T-cell (primary cell): ENCODE results near the gene OR2AK2. TPM values are rescaled to one million over a fixed set of nuclear protein-coding genes. Genes with fewer than 3 reads are reported as not detected.

Source experiments
- ATAC-seq, 4 experiments: fragments of 200-7000 bp in 3 of 4; fragments of 150-1000 bp in 1 of 4; cut with Tn5 transposase; replicated peaks in 1 of 4; 1 replicate in 3 of 4; 2 replicates in 1 of 4; pipeline ENCODE4 v1.10.0; 2021; ENCODE audit warnings: moderate library complexity in 3 of 4, mild to moderate bottlenecking in 2 of 4, moderate number of reproducible peaks in 1 of 4
- CTCF ChIA-PET, 2 donors: fragments of 300-600 bp; sonication (Branson Sonifier 250); formaldehyde crosslinking; loops; one replicate each; lab custom pipeline; 2022; ENCODE audit warnings: antibody characterized with exemption in 2 of 2; lab: Charles Lee
- POLR2A ChIA-PET, 2 donors: fragments of 300-600 bp; sonication (Branson Sonifier 250); formaldehyde crosslinking; loops; one replicate each; lab custom pipeline; 2022; ENCODE audit warnings: antibody characterized with exemption in 2 of 2; lab: Charles Lee
- DNase-seq, 35 experiments: peaks; one replicate each; pipeline versions ENCODE4 v3.0.0 to v3.0.0-alpha.2; 2013 to 2023
- H3K27ac ChIP-seq: one replicate; pipeline ENCODE4 v1.5.1; 2013; ENCODE audit warnings: low read length
- H3K27me3 ChIP-seq, 2 experiments: replicated peaks in 1 of 2; 1 replicate in 1 of 2; 2 replicates in 1 of 2; pipeline versions ENCODE4 v1.6.1 to v1.7.0; 2013; ENCODE audit warnings: low read length in 1 of 2, mixed read lengths in 1 of 2; ENCODE audit not compliant: control insufficient read depth in 2 of 2, insufficient read depth in 2 of 2; ENCODE audit errors: extremely low read depth in 1 of 2
- H3K36me3 ChIP-seq, 2 donors: 1 replicate in 1 of 2; 2 replicates in 1 of 2; pipeline versions ENCODE4 v1.6.1 to v1.7.0; 2013; ENCODE audit warnings: low read length in 1 of 2; ENCODE audit not compliant: control insufficient read depth in 2 of 2, insufficient read depth in 1 of 2; ENCODE audit errors: extremely low read depth in 1 of 2
- H3K4me1 ChIP-seq, 2 experiments: 1 replicate in 1 of 2; 2 replicates in 1 of 2; pipeline versions ENCODE4 v1.6.1 to v1.7.0; 2013; ENCODE audit warnings: low read length in 2 of 2, mixed read lengths in 1 of 2; ENCODE audit not compliant: insufficient read depth in 2 of 2, control insufficient read depth in 1 of 2; ENCODE audit errors: extremely low read depth in 1 of 2
- H3K4me3 ChIP-seq, 2 donors: 1 replicate in 1 of 2; 2 replicates in 1 of 2; pipeline versions ENCODE4 v1.5.1 to v1.7.0; 2013; ENCODE audit warnings: mild to moderate bottlenecking in 2 of 2, low read length in 1 of 2, moderate library complexity in 1 of 2; ENCODE audit not compliant: control insufficient read depth in 1 of 2; ENCODE audit errors: extremely low read depth in 1 of 2
- H3K9me3 ChIP-seq: 2 replicates; pipeline ENCODE4 v1.7.0; 2013
- H3K27ac Mint-ChIP-seq, 2 donors: one replicate each; pipeline ENCODE4 v1.8.0; 2020 to 2021; ENCODE audit warnings: mild to moderate bottlenecking in 2 of 2, mixed read lengths in 2 of 2
- H3K27me3 Mint-ChIP-seq, 2 donors: one replicate each; pipeline ENCODE4 v1.8.0; 2021 to 2022; ENCODE audit warnings: mixed read lengths in 2 of 2
- H3K36me3 Mint-ChIP-seq: one replicate; pipeline ENCODE4 v1.8.0; 2021; ENCODE audit warnings: mixed read lengths
- H3K4me1 Mint-ChIP-seq, 3 donors: one replicate each; pipeline ENCODE4 v1.8.0; 2020 to 2022; ENCODE audit warnings: mixed read lengths in 3 of 3, mild to moderate bottlenecking in 1 of 3
- H3K4me3 Mint-ChIP-seq, 3 donors: one replicate each; pipeline ENCODE4 v1.8.0; 2020 to 2022; ENCODE audit warnings: mild to moderate bottlenecking in 3 of 3, mixed read lengths in 3 of 3, moderate library complexity in 3 of 3
- H3K9me3 Mint-ChIP-seq, 3 donors: one replicate each; pipeline ENCODE4 v1.8.0; 2020 to 2022; ENCODE audit warnings: mixed read lengths in 3 of 3
- WGBS: methylation state at CpG from one replicate; pipeline ENCODE4 v1.1.5; 2013; ENCODE audit warnings: missing lambda C conversion rate; ENCODE audit not compliant: insufficient coverage; 5-methylcytosine and 5-hydroxymethylcytosine counted together
- total RNA-seq, 35 experiments: library from RNA in 6 of 35; stranded (reverse) in 6 of 35; fragments of 120-200 nt in 1 of 35; gene quantifications; one replicate each; pipeline versions ENCODE4 v1.2.1 to v1.2.4 and lab custom pipeline; 2013 to 2026

The OR2AK2 gene
- total RNA-seq, 5 donors from 2014 or later (not counting 1 experiment from before 2014, with no cell fraction given) = 0.33 to 0.49 TPM; not detected in 3

DNA sequence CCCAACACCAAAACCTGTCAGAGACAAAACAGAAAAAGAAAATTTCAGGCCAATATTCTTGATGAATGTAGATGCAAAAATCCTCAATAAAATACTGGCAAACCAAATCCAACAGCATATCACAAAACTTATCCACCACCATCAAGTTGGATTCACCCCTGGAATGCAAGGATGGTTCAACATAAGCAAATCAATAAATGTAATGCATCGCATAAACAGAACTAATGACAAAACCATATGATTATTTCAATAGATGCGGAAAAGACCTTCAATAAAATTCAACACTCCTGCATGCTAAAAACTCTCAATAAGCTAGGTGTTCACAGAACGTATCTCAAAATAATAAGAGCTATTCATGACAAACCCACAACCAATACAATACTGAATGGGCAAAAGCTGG, 44.6 kb downstream of the OR2AK2 start:
- no CpG with 5 or more reads among the region's 3 CpGs for WGBS
- Histone ChIP-seq H3K9me3 (no peaks in the 10 kb centered on the region), H3K36me3 (no peaks in the 10 kb centered on the region), H3K4me1 (no peaks in the 10 kb centered on the region), H3K27ac (no peak overlapping the region), H3K27me3 (no peaks in the 10 kb centered on the region), H3K4me3 (no peak overlapping the region)
- H3K27ac Mint-ChIP-seq = no peak overlapping the region
- no peaks in the 10 kb centered on the region for H3K4me1 Mint-ChIP-seq
- ChIA-PET POLR2A (interaction anchor here in 1 of 2 donors (0.6 kb wide), 1 partner anchor 12 kb away, joined by 4 read pairs; no protein-coding TSS in a partner anchor), CTCF (no interaction called here)
- no peaks in the 10 kb centered on the region for H3K27me3 Mint-ChIP-seq
- DNase-seq = no peak
- H3K36me3 Mint-ChIP-seq = no peaks in the 10 kb centered on the region
- ATAC-seq = no peak
- H3K4me3 Mint-ChIP-seq = no peak overlapping the region
- H3K9me3 Mint-ChIP-seq = peaks cover 23 to 37% (median 32%) of the 10 kb centered on the region in 3 donors

DNA sequence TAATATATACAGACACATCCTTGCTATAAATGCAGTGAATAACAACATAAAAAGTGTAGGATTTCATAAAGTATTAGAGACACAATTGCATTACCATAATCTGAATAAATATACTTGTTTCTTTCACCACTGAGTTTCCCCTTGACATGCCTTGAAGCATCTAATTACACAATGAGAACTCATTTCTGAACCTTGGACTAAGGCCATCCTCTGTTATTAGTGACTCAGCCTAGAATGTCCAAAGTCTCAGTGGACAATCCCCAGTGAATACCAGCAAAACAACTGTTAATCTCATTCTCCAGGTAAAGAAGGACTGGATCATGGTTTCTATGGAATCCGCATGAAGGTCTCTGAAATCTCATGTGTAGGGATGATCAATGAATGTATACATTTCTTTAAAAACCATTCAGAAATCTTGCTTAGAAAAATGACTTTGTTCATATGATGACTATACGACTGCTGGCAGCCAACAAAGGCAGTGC, 48.2 kb downstream of the OR2AK2 start, which contains the start of gene OR2L5:
OR2L5 (plus strand) TSS at position 432 of the 482 bp plus-strand sequence. CDS start 8,288 bp downstream, outside the sequence.
- 83% methylated on average over 1 of the region's 2 CpGs for WGBS
- no peak within 1 kb of the TSS for H3K4me3 ChIP-seq
- H3K27ac ChIP-seq = no peak within 1 kb of the TSS
- ChIA-PET CTCF (no interaction called here), POLR2A (no interaction called here)
- no peaks in the 10 kb centered on the region for H3K4me1 ChIP-seq
- H3K36me3 ChIP-seq = no peaks in the 10 kb centered on the region
- DNase-seq (no peak), ATAC-seq (no peak)
- Mint-ChIP-seq H3K4me3 (no peak within 1 kb of the TSS), H3K27me3 (no peaks in the 10 kb centered on the region), H3K36me3 (no peaks in the 10 kb centered on the region), H3K9me3 (peaks cover 21 to 39% (median 32%) of the 10 kb centered on the region in 3 donors), H3K27ac (no peak within 1 kb of the TSS), H3K4me1 (no peaks in the 10 kb centered on the region)
- H3K27me3 ChIP-seq = no peaks in the 10 kb centered on the region
- H3K9me3 ChIP-seq = no peaks in the 10 kb centered on the region

DNA sequence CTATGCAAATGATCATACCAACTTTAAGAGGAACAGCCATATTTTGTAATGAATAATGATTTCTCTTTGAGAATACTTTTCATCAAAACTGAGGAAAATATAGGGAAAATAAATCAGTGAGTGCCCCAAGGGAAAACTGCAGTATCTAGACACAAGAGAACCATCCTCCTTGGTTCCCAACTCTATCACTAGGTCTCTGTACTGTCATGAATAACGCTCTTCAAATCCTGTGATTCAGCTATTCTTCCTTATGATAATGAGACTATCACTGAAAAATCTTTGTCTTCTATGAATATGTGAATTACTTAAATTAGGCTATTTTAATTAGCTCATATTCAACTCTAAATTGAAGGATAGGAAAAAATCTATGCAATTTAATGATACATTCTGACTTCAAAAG, 50.8 kb downstream of the OR2AK2 start:
- no peak for ATAC-seq
- Histone ChIP-seq H3K27ac (no peak overlapping the region), H3K4me3 (no peak overlapping the region), H3K27me3 (no peaks in the 10 kb centered on the region), H3K4me1 (no peaks in the 10 kb centered on the region), H3K36me3 (no peaks in the 10 kb centered on the region), H3K9me3 (no peaks in the 10 kb centered on the region)
- DNase-seq = no peak
- ChIA-PET POLR2A (no interaction called here), CTCF (no interaction called here)
- Mint-ChIP-seq H3K9me3 (peaks cover 9 to 16% (median 11%) of the 10 kb centered on the region in 3 donors), H3K4me3 (no peak overlapping the region), H3K27me3 (no peaks in the 10 kb centered on the region), H3K27ac (no peak overlapping the region), H3K4me1 (no peaks in the 10 kb centered on the region), H3K36me3 (no peaks in the 10 kb centered on the region)
- no CpG with 5 or more reads among the region's 1 CpG for WGBS

Other genes with a start within 250 kb of the OR2AK2 start
- gene OR6F1, start 248.6 kb upstream of the OR2AK2 start, total RNA-seq = not detected
- gene OR14K1, start 226.6 kb upstream of the OR2AK2 start, total RNA-seq = not detected
- gene OR14A2, start 217.1 kb upstream of the OR2AK2 start, total RNA-seq = not detected
- not detected for gene OR1C1, start 204.7 kb upstream of the OR2AK2 start, total RNA-seq
- gene OR14A16, start 141.1 kb upstream of the OR2AK2 start, total RNA-seq = not detected
- gene OR11L1, start 123.3 kb upstream of the OR2AK2 start, total RNA-seq = not detected
- gene TRIM58, start 108.0 kb upstream of the OR2AK2 start, total RNA-seq = under 1 TPM; 0.21 to 0.65 (median 0.46) TPM
- not detected for gene OR2W3, start 69.6 kb upstream of the OR2AK2 start, total RNA-seq
- not detected for gene OR2T8, start 45.0 kb upstream of the OR2AK2 start, total RNA-seq
- not detected for gene OR2AJ1, start 40.3 kb upstream of the OR2AK2 start, total RNA-seq
- 1 to 10 TPM in 2 of 5 donors, not detected in 3; 1.2 TPM for gene OR2L8, start 16.4 kb upstream of the OR2AK2 start, total RNA-seq
- under 1 TPM in 3 of 5 donors, not detected in 2; 0.09 to 0.25 (median 0.14) TPM for gene OR2L5, start 48.4 kb downstream of the OR2AK2 start, total RNA-seq
- under 1 TPM; 0.06 to 0.43 (median 0.09) TPM for gene OR2L2, start 64.8 kb downstream of the OR2AK2 start, total RNA-seq
- not detected for gene OR2L3, start 81.6 kb downstream of the OR2AK2 start, total RNA-seq
- not detected for gene OR2L13, start 130.0 kb downstream of the OR2AK2 start, total RNA-seq
- not detected for gene OR2M5, start 179.9 kb downstream of the OR2AK2 start, total RNA-seq
- not detected for gene OR2M2, start 209.6 kb downstream of the OR2AK2 start, total RNA-seq
- not detected for gene OR2M3, start 232.0 kb downstream of the OR2AK2 start, total RNA-seq